ENCODE measurements around the gene IMMP2L. TPM values are rescaled to one million over a fixed set of nuclear protein-coding genes. Genes with fewer than 3 reads are reported as not detected.
A peak's percentile ranks its signal among the peaks of the same experiment; 100 is the strongest.

The IMMP2L gene
- polyA plus RNA-seq, 2 of the 4 experiments (the other 2 are of a cell fraction) = 16.1 to 23.8 TPM

DNA sequence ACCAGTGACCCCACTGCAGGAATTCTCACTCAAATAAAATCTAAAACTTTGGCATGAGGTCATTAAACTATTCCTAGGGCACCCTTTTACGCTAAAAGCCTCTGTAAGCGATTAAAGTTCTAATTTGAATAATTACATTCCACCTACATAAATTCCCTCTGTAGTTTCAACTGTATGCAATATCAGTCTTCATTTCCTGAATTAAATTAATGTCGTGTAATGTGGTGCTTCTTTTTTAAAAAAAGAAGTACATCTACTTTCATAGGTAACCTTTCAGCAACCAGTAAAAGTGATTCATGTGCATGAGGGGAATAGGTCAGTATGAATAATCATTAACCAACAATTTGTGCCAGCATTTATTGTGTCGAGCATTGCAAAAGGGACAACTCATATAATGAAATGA is 44.7 kb downstream of the IMMP2L start (continued):
- TF ChIP-seq, protein P1, sequence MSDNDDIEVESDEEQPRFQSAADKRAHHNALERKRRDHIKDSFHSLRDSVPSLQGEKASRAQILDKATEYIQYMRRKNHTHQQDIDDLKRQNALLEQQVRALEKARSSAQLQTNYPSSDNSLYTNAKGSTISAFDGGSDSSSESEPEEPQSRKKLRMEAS (IDR thresholded peaks at IDR 0.05) = 0 out of 2 replicates have a peak, but pooled peaks have one; percentile 31
- TF ChIP-seq, protein P2, sequence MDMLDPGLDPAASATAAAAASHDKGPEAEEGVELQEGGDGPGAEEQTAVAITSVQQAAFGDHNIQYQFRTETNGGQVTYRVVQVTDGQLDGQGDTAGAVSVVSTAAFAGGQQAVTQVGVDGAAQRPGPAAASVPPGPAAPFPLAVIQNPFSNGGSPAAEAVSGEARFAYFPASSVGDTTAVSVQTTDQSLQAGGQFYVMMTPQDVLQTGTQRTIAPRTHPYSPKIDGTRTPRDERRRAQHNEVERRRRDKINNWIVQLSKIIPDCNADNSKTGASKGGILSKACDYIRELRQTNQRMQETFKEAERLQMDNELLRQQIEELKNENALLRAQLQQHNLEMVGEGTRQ (IDR thresholded peaks at IDR 0.05) = no peak
- TF ChIP-seq, protein P3, sequence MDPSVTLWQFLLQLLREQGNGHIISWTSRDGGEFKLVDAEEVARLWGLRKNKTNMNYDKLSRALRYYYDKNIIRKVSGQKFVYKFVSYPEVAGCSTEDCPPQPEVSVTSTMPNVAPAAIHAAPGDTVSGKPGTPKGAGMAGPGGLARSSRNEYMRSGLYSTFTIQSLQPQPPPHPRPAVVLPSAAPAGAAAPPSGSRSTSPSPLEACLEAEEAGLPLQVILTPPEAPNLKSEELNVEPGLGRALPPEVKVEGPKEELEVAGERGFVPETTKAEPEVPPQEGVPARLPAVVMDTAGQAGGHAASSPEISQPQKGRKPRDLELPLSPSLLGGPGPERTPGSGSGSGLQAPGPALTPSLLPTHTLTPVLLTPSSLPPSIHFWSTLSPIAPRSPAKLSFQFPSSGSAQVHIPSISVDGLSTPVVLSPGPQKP (IDR thresholded peaks at IDR 0.05; ENCODE audit: low read depth, low read length) = no peak
- no peak for TF ChIP-seq BHLHE40 (IDR thresholded peaks at IDR 0.05; ENCODE audit: low read depth, low read length)
- TF ChIP-seq KDM5A (IDR thresholded peaks at IDR 0.05) = no peak
- no peak for TF ChIP-seq RFX5 (IDR thresholded peaks at IDR 0.05)
- no peak for TF ChIP-seq ZNF302 (CRISPR knock-in tag; IDR thresholded peaks at IDR 0.05)
- no peak for TF ChIP-seq TFCP2L1 (CRISPR knock-in tag; IDR thresholded peaks at IDR 0.05)
- no peak for TF ChIP-seq HEYL (CRISPR knock-in tag; IDR thresholded peaks at IDR 0.05)
- peak; percentile 72 for TF ChIP-seq JUNB (IDR thresholded peaks at IDR 0.05)
- TF ChIP-seq ESRRA (IDR thresholded peaks at IDR 0.05; ENCODE audit: borderline replicate concordance, low read length) = no peak
- TF ChIP-seq JUN (IDR thresholded peaks at IDR 0.05) = peak in 1 of 2 experiments; percentile 42; a peak in 1 of 5 replicates
- TF ChIP-seq PHF8 (IDR thresholded peaks at IDR 0.05; ENCODE audit: borderline replicate concordance, low read depth) = no peak
- TF ChIP-seq HOXA7 (CRISPR knock-in tag; IDR thresholded peaks at IDR 0.05) = no peak
- no peak for TF ChIP-seq FOXS1 (CRISPR knock-in tag; IDR thresholded peaks at IDR 0.05)
- TF ChIP-seq ZSCAN20 (CRISPR knock-in tag; IDR thresholded peaks at IDR 0.05) = no peak
- TF ChIP-seq POLR2AphosphoS2 (conservative IDR thresholded peaks at IDR 0.05; ENCODE audit: low read length) = no peak
- no peak for TF ChIP-seq SREBF2 (IDR thresholded peaks at IDR 0.05)
- no peak for TF ChIP-seq TP53 (CRISPR knock-in tag; IDR thresholded peaks at IDR 0.05)
- no peak for TF ChIP-seq CBX8 (IDR thresholded peaks at IDR 0.05)
- no peak for TF ChIP-seq ZFP36 (IDR thresholded peaks at IDR 0.05; ENCODE audit: borderline replicate concordance, partially characterized antibody)
- TF ChIP-seq, protein P4, sequence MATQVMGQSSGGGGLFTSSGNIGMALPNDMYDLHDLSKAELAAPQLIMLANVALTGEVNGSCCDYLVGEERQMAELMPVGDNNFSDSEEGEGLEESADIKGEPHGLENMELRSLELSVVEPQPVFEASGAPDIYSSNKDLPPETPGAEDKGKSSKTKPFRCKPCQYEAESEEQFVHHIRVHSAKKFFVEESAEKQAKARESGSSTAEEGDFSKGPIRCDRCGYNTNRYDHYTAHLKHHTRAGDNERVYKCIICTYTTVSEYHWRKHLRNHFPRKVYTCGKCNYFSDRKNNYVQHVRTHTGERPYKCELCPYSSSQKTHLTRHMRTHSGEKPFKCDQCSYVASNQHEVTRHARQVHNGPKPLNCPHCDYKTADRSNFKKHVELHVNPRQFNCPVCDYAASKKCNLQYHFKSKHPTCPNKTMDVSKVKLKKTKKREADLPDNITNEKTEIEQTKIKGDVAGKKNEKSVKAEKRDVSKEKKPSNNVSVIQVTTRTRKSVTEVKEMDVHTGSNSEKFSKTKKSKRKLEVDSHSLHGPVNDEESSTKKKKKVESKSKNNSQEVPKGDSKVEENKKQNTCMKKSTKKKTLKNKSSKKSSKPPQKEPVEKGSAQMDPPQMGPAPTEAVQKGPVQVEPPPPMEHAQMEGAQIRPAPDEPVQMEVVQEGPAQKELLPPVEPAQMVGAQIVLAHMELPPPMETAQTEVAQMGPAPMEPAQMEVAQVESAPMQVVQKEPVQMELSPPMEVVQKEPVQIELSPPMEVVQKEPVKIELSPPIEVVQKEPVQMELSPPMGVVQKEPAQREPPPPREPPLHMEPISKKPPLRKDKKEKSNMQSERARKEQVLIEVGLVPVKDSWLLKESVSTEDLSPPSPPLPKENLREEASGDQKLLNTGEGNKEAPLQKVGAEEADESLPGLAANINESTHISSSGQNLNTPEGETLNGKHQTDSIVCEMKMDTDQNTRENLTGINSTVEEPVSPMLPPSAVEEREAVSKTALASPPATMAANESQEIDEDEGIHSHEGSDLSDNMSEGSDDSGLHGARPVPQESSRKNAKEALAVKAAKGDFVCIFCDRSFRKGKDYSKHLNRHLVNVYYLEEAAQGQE (IDR thresholded peaks at IDR 0.05) = no peak
- TF ChIP-seq GATA3 (IDR thresholded peaks at IDR 0.05; ENCODE audit: borderline replicate concordance) = peak; percentile 69
- peak; percentile 40; the same call in 1 of the 2 replicates for TF ChIP-seq RARB (CRISPR knock-in tag; IDR thresholded peaks at IDR 0.05)
- no peak for TF ChIP-seq SMC3 (IDR thresholded peaks at IDR 0.05)
- TF ChIP-seq HOXB13 (CRISPR knock-in tag; IDR thresholded peaks at IDR 0.05; ENCODE audit: low read depth) = no peak; the same call in 1 of the 2 replicates
- TF ChIP-seq EHMT2 (IDR thresholded peaks at IDR 0.05; ENCODE audit: low read depth) = no peak
- peak; percentile 62 to 78 for TF ChIP-seq CEBPB (IDR thresholded peaks at IDR 0.05)
- TF ChIP-seq, protein P5, sequence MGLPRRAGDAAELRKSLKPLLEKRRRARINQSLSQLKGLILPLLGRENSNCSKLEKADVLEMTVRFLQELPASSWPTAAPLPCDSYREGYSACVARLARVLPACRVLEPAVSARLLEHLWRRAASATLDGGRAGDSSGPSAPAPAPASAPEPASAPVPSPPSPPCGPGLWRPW (IDR thresholded peaks at IDR 0.05) = no peak
- peak; percentile 46 for TF ChIP-seq MAFK (IDR thresholded peaks at IDR 0.05; ENCODE audit: partially characterized antibody)
- no peak for TF ChIP-seq CHD2 (IDR thresholded peaks at IDR 0.05; ENCODE audit: low read length, partially characterized antibody)
- TF ChIP-seq ZC3H11A (IDR thresholded peaks at IDR 0.05) = no peak
- TF ChIP-seq EP300 (IDR thresholded peaks at IDR 0.05) = peak; percentile 51 to 74; a peak in 2 of 5 replicates
- TF ChIP-seq HDAC2 (IDR thresholded peaks at IDR 0.05) = no peak
- TF ChIP-seq, protein P6, sequence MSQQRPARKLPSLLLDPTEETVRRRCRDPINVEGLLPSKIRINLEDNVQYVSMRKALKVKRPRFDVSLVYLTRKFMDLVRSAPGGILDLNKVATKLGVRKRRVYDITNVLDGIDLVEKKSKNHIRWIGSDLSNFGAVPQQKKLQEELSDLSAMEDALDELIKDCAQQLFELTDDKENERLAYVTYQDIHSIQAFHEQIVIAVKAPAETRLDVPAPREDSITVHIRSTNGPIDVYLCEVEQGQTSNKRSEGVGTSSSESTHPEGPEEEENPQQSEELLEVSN (IDR thresholded peaks at IDR 0.05; ENCODE audit: borderline replicate concordance, low read depth) = no peak
- TF ChIP-seq CHD4 (IDR thresholded peaks at IDR 0.05; ENCODE audit: borderline replicate concordance) = no peak
- TF ChIP-seq, protein P7, sequence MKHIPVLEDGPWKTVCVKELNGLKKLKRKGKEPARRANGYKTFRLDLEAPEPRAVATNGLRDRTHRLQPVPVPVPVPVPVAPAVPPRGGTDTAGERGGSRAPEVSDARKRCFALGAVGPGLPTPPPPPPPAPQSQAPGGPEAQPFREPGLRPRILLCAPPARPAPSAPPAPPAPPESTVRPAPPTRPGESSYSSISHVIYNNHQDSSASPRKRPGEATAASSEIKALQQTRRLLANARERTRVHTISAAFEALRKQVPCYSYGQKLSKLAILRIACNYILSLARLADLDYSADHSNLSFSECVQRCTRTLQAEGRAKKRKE (CRISPR knock-in tag; IDR thresholded peaks at IDR 0.05; ENCODE audit: low read depth) = no peak

Measured in A549 (cell line).